Nephron (organoid): ENCODE data around the gene TSC22D2.

ENCODE experiments used
- H3K27ac Mint-ChIP-seq, 3 experiments: 2 replicates each; pipeline ENCODE4 v1.8.0; 2020; ENCODE audit warnings: mixed read lengths in 3 of 3, mild to moderate bottlenecking in 2 of 3, moderate library complexity in 1 of 3
- H3K27me3 Mint-ChIP-seq: 2 replicates; pipeline ENCODE4 v1.8.0; 2021; ENCODE audit warnings: low read depth, mild to moderate bottlenecking, moderate library complexity, mixed read lengths
- H3K36me3 Mint-ChIP-seq: 2 replicates; pipeline ENCODE4 v1.8.0; 2020; ENCODE audit warnings: low read depth, mixed read lengths
- H3K4me1 Mint-ChIP-seq: 2 replicates; pipeline ENCODE4 v1.8.0; 2020; ENCODE audit warnings: mixed read lengths
- H3K4me3 Mint-ChIP-seq, 3 experiments: 2 replicates each; pipeline ENCODE4 v1.8.0; 2020; ENCODE audit warnings: mild to moderate bottlenecking in 3 of 3, mixed read lengths in 3 of 3, moderate library complexity in 2 of 3
- H3K9me3 Mint-ChIP-seq: 2 replicates; pipeline ENCODE4 v1.8.0; 2020; ENCODE audit warnings: mixed read lengths
- CTCF ChIP-seq, 3 experiments: fragments of 200-600 bp; sonication (generic); IDR thresholded peaks; one replicate each; pipeline ENCODE4 v1.5.0; 2021; ENCODE audit warnings: antibody characterized with exemption in 3 of 3; ENCODE audit not compliant: unreplicated experiment in 3 of 3

TSC22D2 gene

GRCh38 chr3:150408221-150409124, at the start of gene TSC22D2:
TSS of gene TSC22D2 (plus strand) at chr3:150408298. CDS start at chr3:150409351, 1,053 bp downstream.
- no peaks in the 10 kb centered on the region for H3K9me3 Mint-ChIP-seq
- H3K27ac Mint-ChIP-seq: peak within 1 kb of the TSS; percentile 99 to 100 (median 100)
- peak within 1 kb of the TSS; percentile 79 to 91 (median 88) for H3K4me3 Mint-ChIP-seq
- H3K4me1 Mint-ChIP-seq: peaks cover 25% of the 10 kb centered on the region
- H3K36me3 Mint-ChIP-seq: peaks cover 20% of the 10 kb centered on the region
- H3K27me3 Mint-ChIP-seq: no peaks in the 10 kb centered on the region
- peak in 2 of 3 experiments; percentile 15 to 22 for TF ChIP-seq CTCF (IDR thresholded peaks at IDR 0.05; ENCODE audit: unreplicated experiment in 3 of 3)

- no peak for TF ChIP-seq CTCF (IDR thresholded peaks at IDR 0.05; ENCODE audit: unreplicated experiment in 3 of 3)
- Mint-ChIP-seq H3K27ac (no peak overlapping the region), H3K9me3 (no peaks in the 10 kb centered on the region), H3K4me1 (no peaks in the 10 kb centered on the region), H3K36me3 (no peaks in the 10 kb centered on the region), H3K4me3 (no peak overlapping the region), H3K27me3 (no peaks in the 10 kb centered on the region)
These were observed 48.7 kb upstream of the TSC22D2 start for GRCh38 chr3:150359381-150359780.

- no peaks in the 10 kb centered on the region for H3K27me3 Mint-ChIP-seq
- no peak overlapping the region for H3K4me3 Mint-ChIP-seq
- H3K36me3 Mint-ChIP-seq: no peaks in the 10 kb centered on the region
- no peak overlapping the region for H3K27ac Mint-ChIP-seq
- TF ChIP-seq CTCF (IDR thresholded peaks at IDR 0.05; ENCODE audit: unreplicated experiment in 3 of 3): no peak
- H3K9me3 Mint-ChIP-seq: no peaks in the 10 kb centered on the region
- no peaks in the 10 kb centered on the region for H3K4me1 Mint-ChIP-seq
These were observed 47.1 kb upstream of the TSC22D2 start for GRCh38 chr3:150360966-150361365.

GRCh38 chr3:150362515-150363302, 45.4 kb upstream of the TSC22D2 start:
- peak overlapping the region in 1 of 3 experiments; percentile 49 for H3K27ac Mint-ChIP-seq

GRCh38 chr3:150363420-150363819, 44.7 kb upstream of the TSC22D2 start:
- no peak for TF ChIP-seq CTCF (IDR thresholded peaks at IDR 0.05; ENCODE audit: unreplicated experiment in 3 of 3)
- Mint-ChIP-seq H3K4me1 (no peaks in the 10 kb centered on the region), H3K27me3 (no peaks in the 10 kb centered on the region), H3K9me3 (no peaks in the 10 kb centered on the region), H3K4me3 (no peak overlapping the region), H3K36me3 (no peaks in the 10 kb centered on the region), H3K27ac (no peak overlapping the region)

More at GRCh38 chr3:150362515-150363302, 45.4 kb upstream of the TSC22D2 start:
- Mint-ChIP-seq H3K27me3 (no peaks in the 10 kb centered on the region), H3K9me3 (no peaks in the 10 kb centered on the region), H3K4me3 (no peak overlapping the region), H3K36me3 (no peaks in the 10 kb centered on the region), H3K4me1 (no peaks in the 10 kb centered on the region)
- no peak for TF ChIP-seq CTCF (IDR thresholded peaks at IDR 0.05; ENCODE audit: unreplicated experiment in 3 of 3)
